H1 (cell line): ENCODE measurements around the gene DENND1A. TPM values are rescaled to one million over a fixed set of nuclear protein-coding genes. Genes with fewer than 3 reads are reported as not detected.

Source experiments
- CHD7 ChIP-seq: fragments of 300-600 bp; sonication (generic); IDR thresholded peaks from 2 replicates; pipeline ENCODE4 v1.7.1; 2012; ENCODE audit warnings: low read length, moderate library complexity, mild to moderate bottlenecking, inconsistent platforms; ENCODE audit not compliant: insufficient replicate concordance
- EGR1 ChIP-seq: IDR thresholded peaks from 2 replicates; pipeline ENCODE4 v1.6.1; 2011; ENCODE audit warnings: low read depth, low read length, borderline replicate concordance
- EZH2 ChIP-seq: fragments of 200-600 bp; sonication (generic); IDR thresholded peaks from 2 replicates; pipeline ENCODE4 v1.7.1; 2012; ENCODE audit warnings: low read depth, mild to moderate bottlenecking, moderate library complexity, low read length, inconsistent platforms; ENCODE audit not compliant: severe bottlenecking
- HDAC2 ChIP-seq, 2 experiments: fragments of 300-600 bp in 1 of 2; sonication (generic) in 1 of 2; IDR thresholded peaks; 2 replicates each; pipeline ENCODE4 v1.6.1; 2011 to 2012; ENCODE audit warnings: low read depth in 2 of 2, low read length in 2 of 2, mild to moderate bottlenecking in 2 of 2, moderate library complexity in 2 of 2, borderline replicate concordance in 1 of 2, inconsistent platforms in 1 of 2
- POLR2A ChIP-seq, 2 experiments: IDR thresholded peaks; 1 replicate in 1 of 2; 2 replicates in 1 of 2; pipeline ENCODE4 v1.6.1; 2011; ENCODE audit warnings: low read depth in 2 of 2, low read length in 2 of 2, mild to moderate bottlenecking in 2 of 2; ENCODE audit errors: control extremely low read depth in 1 of 2
- SP2 ChIP-seq: IDR thresholded peaks from 2 replicates; pipeline ENCODE4 v1.6.1; 2012; ENCODE audit warnings: mild to moderate bottlenecking, low read length, inconsistent platforms
- ZNF274 ChIP-seq: IDR thresholded peaks from 2 replicates; pipeline ENCODE4 v1.7.0; 2012; ENCODE audit warnings: low read length, borderline replicate concordance; ENCODE audit errors: extremely low read depth
- polyA plus RNA-seq, 7 experiments: library from polyadenylated mRNA; depleted of rRNA in 3 of 7; stranded (reverse) in 5 of 7; unstranded in 2 of 7; fragments of >200 nt in 5 of 7; fragments of 200-250 nt in 2 of 7; gene quantifications; 1 replicate in 5 of 7; 2 replicates in 1 of 7; 4 replicates in 1 of 7; pipeline versions ENCODE4 v1.2.1 to v1.2.3, GENCODE V29; 2011 to 2013; ENCODE audit warnings: missing spikeins in 2 of 7, mixed read lengths in 2 of 7
- total RNA-seq: library from RNA; stranded (reverse); fragmentation: NEBNext Ultra II Directional; extraction: Animal tissue kit (Norgen Biotek cat#: 25700); gene quantifications from 2 replicates; pipeline ENCODE4 v1.2.1, GENCODE V29; 2021

Gene DENND1A
- total and polyA plus RNA-seq, 2 of the 8 experiments (the other 6 are each of a cell fraction or from before 2014, with no cell fraction given), result 24.1 to 26.4 TPM

- TF ChIP-seq CHD7 (no peak), HDAC2 (IDR thresholded peaks at IDR 0.05; ENCODE audit: borderline replicate concordance in 1 of 2, low read depth in 2 of 2, low read length in 2 of 2) (no peak), POLR2A (IDR thresholded peaks at IDR 0.05; ENCODE audit: control extremely low read depth in 1 of 2, low read depth in 2 of 2, low read length in 2 of 2) (no peak), EGR1 (no peak), ZNF274 (no peak), EZH2 (no peak), SP2 (no peak)
These were observed 540.9 kb downstream of the DENND1A start (continued) for GRCh38 chr9:123389070-123389469.
